Measurements from ENCODE around the gene PLCH1. TPM values are rescaled to one million over a fixed set of nuclear protein-coding genes. Genes with fewer than 3 reads are reported as not detected.

Gene PLCH1
- total RNA-seq, 2 experiments from 2014 or later, result 0.03 to 0.20 TPM

DNA sequence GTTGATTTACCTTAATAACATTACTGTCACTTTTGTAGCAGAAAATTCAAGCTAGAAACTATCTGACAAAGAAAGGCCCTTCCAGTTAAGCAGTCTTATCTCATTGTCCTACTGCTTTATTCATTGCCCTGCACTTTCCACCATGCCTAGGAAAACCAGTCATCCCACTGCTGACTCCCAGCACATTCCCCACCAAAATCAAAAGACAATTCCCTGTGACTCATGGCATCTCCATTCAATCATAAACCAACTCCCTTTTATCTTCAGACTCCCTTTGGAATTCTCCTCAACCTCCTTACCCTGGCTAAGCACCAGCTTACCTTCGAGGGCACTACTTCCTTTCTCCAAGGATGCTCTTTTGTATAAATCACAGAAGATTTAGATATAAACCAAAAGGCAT, 184.3 kb downstream of the PLCH1 start:
- ChIA-PET POLR2A (no interaction called here), CTCF (no interaction called here)
- intact Hi-C loops (cut with DNase I, micrococcal nuclease), result no loop called here
- Histone ChIP-seq H3K27me3 (ENCODE audit: control insufficient read depth in 1 of 2, insufficient read depth in 2 of 2, low read length in 2 of 2) (no peaks in the 10 kb centered on the region), H3K27ac (ENCODE audit: low read depth in 1 of 2, low read length in 2 of 2) (no peak overlapping the region), H3K4me3 (ENCODE audit: low read length) (no peak overlapping the region), H3K4me1 (ENCODE audit: insufficient read depth, low read length) (no peaks in the 10 kb centered on the region), H3K36me3 (ENCODE audit: insufficient read depth, low read length) (no peaks in the 10 kb centered on the region), H3K9me3 (ENCODE audit: control insufficient read depth in 1 of 2, insufficient read depth in 1 of 2, low read length in 2 of 2) (no peaks in the 10 kb centered on the region)
- ATAC-seq (ENCODE audit: poor library complexity) (no peak), DNase-seq (no peak)
- Mint-ChIP-seq H3K9me3 (no peaks in the 10 kb centered on the region), H3K36me3 (ENCODE audit: low read depth) (no peaks in the 10 kb centered on the region), H3K4me1 (ENCODE audit: low read depth) (peaks cover 2% of the 10 kb centered on the region), H3K4me3 (no peak overlapping the region), H3K27me3 (no peaks in the 10 kb centered on the region), H3K27ac (no peak overlapping the region)
- TF ChIP-seq, protein P1, sequence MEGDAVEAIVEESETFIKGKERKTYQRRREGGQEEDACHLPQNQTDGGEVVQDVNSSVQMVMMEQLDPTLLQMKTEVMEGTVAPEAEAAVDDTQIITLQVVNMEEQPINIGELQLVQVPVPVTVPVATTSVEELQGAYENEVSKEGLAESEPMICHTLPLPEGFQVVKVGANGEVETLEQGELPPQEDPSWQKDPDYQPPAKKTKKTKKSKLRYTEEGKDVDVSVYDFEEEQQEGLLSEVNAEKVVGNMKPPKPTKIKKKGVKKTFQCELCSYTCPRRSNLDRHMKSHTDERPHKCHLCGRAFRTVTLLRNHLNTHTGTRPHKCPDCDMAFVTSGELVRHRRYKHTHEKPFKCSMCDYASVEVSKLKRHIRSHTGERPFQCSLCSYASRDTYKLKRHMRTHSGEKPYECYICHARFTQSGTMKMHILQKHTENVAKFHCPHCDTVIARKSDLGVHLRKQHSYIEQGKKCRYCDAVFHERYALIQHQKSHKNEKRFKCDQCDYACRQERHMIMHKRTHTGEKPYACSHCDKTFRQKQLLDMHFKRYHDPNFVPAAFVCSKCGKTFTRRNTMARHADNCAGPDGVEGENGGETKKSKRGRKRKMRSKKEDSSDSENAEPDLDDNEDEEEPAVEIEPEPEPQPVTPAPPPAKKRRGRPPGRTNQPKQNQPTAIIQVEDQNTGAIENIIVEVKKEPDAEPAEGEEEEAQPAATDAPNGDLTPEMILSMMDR (IDR thresholded peaks at IDR 0.05), result no peak

DNA sequence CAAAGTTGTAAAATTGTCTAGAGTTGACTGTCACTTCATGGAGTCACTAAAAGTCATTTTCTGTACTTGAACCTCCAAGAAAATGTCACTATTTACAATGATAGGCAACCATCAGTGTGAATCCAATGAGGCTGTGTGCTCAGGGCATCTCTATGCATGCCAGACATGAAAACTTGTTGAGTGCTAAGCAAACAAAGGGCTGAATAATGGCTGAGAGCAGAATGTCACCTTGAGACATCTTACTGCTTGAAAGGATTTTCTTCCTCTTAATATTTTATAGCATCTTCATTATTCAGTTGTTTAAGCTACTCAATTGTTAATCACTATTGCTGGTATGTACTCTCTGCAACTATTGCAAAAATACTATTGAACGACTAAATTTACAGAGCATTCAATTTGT, 184.7 kb downstream of the PLCH1 start:
- H3K4me1 ChIP-seq (ENCODE audit: insufficient read depth, low read length), result no peaks in the 10 kb centered on the region
- H3K4me3 ChIP-seq (ENCODE audit: low read length), result no peak overlapping the region
- H3K9me3 Mint-ChIP-seq, result no peaks in the 10 kb centered on the region
- ChIA-PET CTCF (interaction anchor here (1.3 kb wide), 1 partner anchor 11 kb away, joined by 4 read pairs; no protein-coding TSS in a partner anchor), POLR2A (no interaction called here)
- no peak for ATAC-seq (ENCODE audit: poor library complexity)
- no peaks in the 10 kb centered on the region for H3K9me3 ChIP-seq (ENCODE audit: control insufficient read depth in 1 of 2, insufficient read depth in 1 of 2, low read length in 2 of 2)
- H3K36me3 Mint-ChIP-seq (ENCODE audit: low read depth), result no peaks in the 10 kb centered on the region
- H3K4me1 Mint-ChIP-seq (ENCODE audit: low read depth), result peaks cover 7% of the 10 kb centered on the region
- no peaks in the 10 kb centered on the region for H3K36me3 ChIP-seq (ENCODE audit: insufficient read depth, low read length)
- no peak for DNase-seq
- TF ChIP-seq, protein P1 (IDR thresholded peaks at IDR 0.05), result no peak
- H3K27ac Mint-ChIP-seq, result no peak overlapping the region
- no peak overlapping the region for H3K4me3 Mint-ChIP-seq
- intact Hi-C loops (cut with DNase I, micrococcal nuclease), result no loop called here
- H3K27me3 ChIP-seq (ENCODE audit: control insufficient read depth in 1 of 2, insufficient read depth in 2 of 2, low read length in 2 of 2), result no peaks in the 10 kb centered on the region
- no peak overlapping the region for H3K27ac ChIP-seq (ENCODE audit: low read depth in 1 of 2, low read length in 2 of 2)
- H3K27me3 Mint-ChIP-seq, result no peaks in the 10 kb centered on the region

DNA sequence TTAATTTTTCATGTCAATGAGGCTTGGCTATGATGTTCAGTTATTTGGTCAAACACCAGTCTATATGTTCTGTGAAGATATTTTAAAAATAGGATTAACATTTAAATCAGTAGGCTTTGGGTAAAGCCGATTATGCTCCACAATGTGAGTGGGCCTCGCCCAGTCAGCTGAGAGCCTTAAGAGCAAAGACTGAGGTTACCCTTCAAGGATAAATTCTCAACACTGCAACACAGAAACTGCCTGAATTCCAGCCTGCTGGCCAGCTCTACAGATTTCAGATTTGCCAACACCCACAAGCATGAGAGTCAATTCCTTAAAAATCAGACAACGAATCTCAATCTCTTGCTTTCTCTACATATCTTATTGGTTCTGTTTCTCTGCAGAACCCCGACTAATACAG, 188.3 kb downstream of the PLCH1 start:
- no peaks in the 10 kb centered on the region for H3K36me3 Mint-ChIP-seq (ENCODE audit: low read depth)
- Histone ChIP-seq H3K4me3 (ENCODE audit: low read length) (no peak overlapping the region), H3K27ac (ENCODE audit: low read depth in 1 of 2, low read length in 2 of 2) (no peak overlapping the region), H3K36me3 (ENCODE audit: insufficient read depth, low read length) (no peaks in the 10 kb centered on the region), H3K4me1 (ENCODE audit: insufficient read depth, low read length) (no peaks in the 10 kb centered on the region), H3K9me3 (ENCODE audit: control insufficient read depth in 1 of 2, insufficient read depth in 1 of 2, low read length in 2 of 2) (no peaks in the 10 kb centered on the region), H3K27me3 (ENCODE audit: control insufficient read depth in 1 of 2, insufficient read depth in 2 of 2, low read length in 2 of 2) (no peaks in the 10 kb centered on the region)
- intact Hi-C loops (cut with DNase I, micrococcal nuclease), result no loop called here
- ChIA-PET CTCF (no interaction called here), POLR2A (no interaction called here)
- TF ChIP-seq, protein P1 (IDR thresholded peaks at IDR 0.05), result no peak
- H3K27ac Mint-ChIP-seq, result no peak overlapping the region
- ATAC-seq (ENCODE audit: poor library complexity), result no peak
- no peak overlapping the region for H3K4me3 Mint-ChIP-seq
- DNase-seq, result no peak
- no peaks in the 10 kb centered on the region for H3K27me3 Mint-ChIP-seq
- H3K4me1 Mint-ChIP-seq (ENCODE audit: low read depth), result peaks cover 23% of the 10 kb centered on the region
- H3K9me3 Mint-ChIP-seq, result no peaks in the 10 kb centered on the region

All from CD4-positive, alpha-beta T cell (primary cell).